ENCODE results near the gene SPG11. TPM values are rescaled to one million over a fixed set of nuclear protein-coding genes. Genes with fewer than 3 reads are reported as not detected.
A peak's percentile ranks its signal among the peaks of the same experiment; 100 is the strongest.

The SPG11 gene
- total and polyA plus RNA-seq, 2 of the 13 experiments (the other 11 are each of a cell fraction or from before 2014, with no cell fraction given) = 31.5 to 40.7 TPM

GRCh38 chr15:44663410-44664308 lies at the start of gene SPG11 (continued):
- TF ChIP-seq GMEB1 (CRISPR knock-in tag; IDR thresholded peaks at IDR 0.05; ENCODE audit: borderline replicate concordance) = peak; percentile 88
- peak; percentile 93; the same call in 1 of the 2 replicates for TF ChIP-seq ZNF34 (CRISPR knock-in tag; IDR thresholded peaks at IDR 0.05; ENCODE audit: borderline replicate concordance)
- peak; percentile 99 for TF ChIP-seq RBFOX2 (IDR thresholded peaks at IDR 0.05; ENCODE audit: low read depth, low read length)
- TF ChIP-seq GTF3A (CRISPR knock-in tag; conservative IDR thresholded peaks at IDR 0.05) = peak; percentile 72; the same call in 1 of the 2 replicates
- TF ChIP-seq ZNF569 (CRISPR knock-in tag; IDR thresholded peaks at IDR 0.05; ENCODE audit: borderline replicate concordance) = peak; percentile 79; the same call in 1 of the 2 replicates
- peak; percentile 94 for TF ChIP-seq STAG1 (CRISPR knock-in tag; IDR thresholded peaks at IDR 0.05)
- peak; percentile 88 to 93 for TF ChIP-seq HMGXB4 (CRISPR knock-in tag; IDR thresholded peaks at IDR 0.05; ENCODE audit: borderline replicate concordance in 1 of 2, low read depth in 1 of 2)
- no peak for TF ChIP-seq MATR3 (CRISPR knock-in tag; IDR thresholded peaks at IDR 0.05)
- 0 out of 2 replicates have a peak, but pooled peaks have one; percentile 55 for TF ChIP-seq ZNF414 (CRISPR knock-in tag; IDR thresholded peaks at IDR 0.05)
